AG20443 (cell line): ENCODE measurements around the gene LMF1.
"Not testable (repeated sequence)": the region's sequence is repeated elsewhere in the genome, so short reads cannot be mapped to it uniquely, and the experiment has no call there.

Source experiments
- DNase-seq: peaks from one replicate; pipeline ENCODE4 v3.0.0; 2012; ENCODE audit warnings: low spot score, mixed read lengths

LMF1 gene

GRCh38 chr16:869823-870641, 100.8 kb downstream of the LMF1 start:
- DNase-seq: no peak

- DNase-seq: no peak
Measured at GRCh38 chr16:868846-869822, 101.7 kb downstream of the LMF1 start.

- DNase-seq: no peak
Measured at GRCh38 chr16:868386-868755, 102.4 kb downstream of the LMF1 start.

- DNase-seq: no peak
Measured at GRCh38 chr16:867421-868385, 103.1 kb downstream of the LMF1 start.

- no peak for DNase-seq
Measured at GRCh38 chr16:866252-866896, 104.4 kb downstream of the LMF1 start.

- DNase-seq: no peak
Measured at GRCh38 chr16:865026-865425, 105.8 kb downstream of the LMF1 start.

- DNase-seq: no peak
Measured at GRCh38 chr16:861446-861845, 109.3 kb downstream of the LMF1 start.

GRCh38 chr16:860891-861290, 109.9 kb downstream of the LMF1 start:
- no peak for DNase-seq

GRCh38 chr16:858971-859370, 111.8 kb downstream of the LMF1 start:
- DNase-seq: not testable (repeated sequence)

- DNase-seq: not testable (repeated sequence)
Measured at GRCh38 chr16:858441-858840, 112.3 kb downstream of the LMF1 start.

GRCh38 chr16:856811-857210, 114.0 kb downstream of the LMF1 start:
- DNase-seq: no peak

- DNase-seq: no peak
Measured at GRCh38 chr16:856101-856500, 114.7 kb downstream of the LMF1 start.

- DNase-seq: no peak
Measured at GRCh38 chr16:855471-855870, 115.3 kb downstream of the LMF1 start.

- no peak for DNase-seq
Measured at GRCh38 chr16:854808-855410, 115.9 kb downstream of the LMF1 start.

- no peak for DNase-seq
Measured at GRCh38 chr16:853981-854807, 116.6 kb downstream of the LMF1 start.

GRCh38 chr16:853306-853705, 117.5 kb downstream of the LMF1 start:
- no peak for DNase-seq

GRCh38 chr16:852451-853185, 118.2 kb downstream of the LMF1 start:
- no peak for DNase-seq

- no peak for DNase-seq
Measured at GRCh38 chr16:851871-852270, 118.9 kb downstream of the LMF1 start.

- DNase-seq: no peak
Measured at GRCh38 chr16:851209-851810, 119.5 kb downstream of the LMF1 start.
